ENCODE measurements around the gene FSTL3.
"Not testable (repeated sequence)": the region's sequence is repeated elsewhere in the genome, so short reads cannot be mapped to it uniquely, and the experiment has no call there.

The FSTL3 gene

GRCh38 chr19:676339-677105 lies at the start of gene FSTL3:
TSS of gene FSTL3 (plus strand) at chr19:676392. CDS start at chr19:676424, 32 bp downstream.
- no peak for DNase-seq
- in situ Hi-C loops (cut with MboI; ENCODE audit: low pct_unique_long_range_greater_than_20kb, low sequenced_read_pairs) = no loop called here

- DNase-seq; in situ Hi-C loops (cut with MboI; ENCODE audit: low pct_unique_long_range_greater_than_20kb, low sequenced_read_pairs): not testable (repeated sequence)
Measured at GRCh38 chr19:626566-626965, 49.6 kb upstream of the FSTL3 start.

- no peak for DNase-seq
- in situ Hi-C loops (cut with MboI; ENCODE audit: low pct_unique_long_range_greater_than_20kb, low sequenced_read_pairs) = no loop called here
Measured at GRCh38 chr19:628168-628567, 48.0 kb upstream of the FSTL3 start.

GRCh38 chr19:629515-629914 lies 46.7 kb upstream of the FSTL3 start:
- DNase-seq; in situ Hi-C loops (cut with MboI; ENCODE audit: low pct_unique_long_range_greater_than_20kb, low sequenced_read_pairs): not testable (repeated sequence)

GRCh38 chr19:629961-630714 lies 46.1 kb upstream of the FSTL3 start:
- in situ Hi-C loops (cut with MboI; ENCODE audit: low pct_unique_long_range_greater_than_20kb, low sequenced_read_pairs) = no loop called here
- no peak for DNase-seq

GRCh38 chr19:632579-633067 lies 43.6 kb upstream of the FSTL3 start:
- DNase-seq = peak; percentile 58
- in situ Hi-C loops (cut with MboI; ENCODE audit: low pct_unique_long_range_greater_than_20kb, low sequenced_read_pairs) = no loop called here

GRCh38 chr19:633068-633785 lies 43.0 kb upstream of the FSTL3 start, which contains the start of gene POLRMT:
TSS of gene POLRMT (minus strand) at chr19:633537. CDS start at chr19:633512, 25 bp downstream.
- DNase-seq = peak; percentile 98
- in situ Hi-C loops (cut with MboI; ENCODE audit: low pct_unique_long_range_greater_than_20kb, low sequenced_read_pairs) = no loop called here

GRCh38 chr19:633786-634639 lies 42.2 kb upstream of the FSTL3 start:
- in situ Hi-C loops (cut with MboI; ENCODE audit: low pct_unique_long_range_greater_than_20kb, low sequenced_read_pairs) = no loop called here
- no peak for DNase-seq

- no peak for DNase-seq
- in situ Hi-C loops (cut with MboI; ENCODE audit: low pct_unique_long_range_greater_than_20kb, low sequenced_read_pairs) = no loop called here
Measured at GRCh38 chr19:634975-635652, 41.1 kb upstream of the FSTL3 start.

GRCh38 chr19:638906-639252 lies 37.3 kb upstream of the FSTL3 start:
- DNase-seq = no peak
- in situ Hi-C loops (cut with MboI; ENCODE audit: low pct_unique_long_range_greater_than_20kb, low sequenced_read_pairs) = no loop called here

- in situ Hi-C loops (cut with MboI; ENCODE audit: low pct_unique_long_range_greater_than_20kb, low sequenced_read_pairs) = no loop called here
- DNase-seq = peak; percentile 55
Measured at GRCh38 chr19:639253-640160, 36.7 kb upstream of the FSTL3 start, which contains the start of gene FGF22. TSS of gene FGF22 (plus strand) at chr19:639879. CDS start at chr19:639926, 47 bp downstream.

- DNase-seq = no peak
- in situ Hi-C loops (cut with MboI; ENCODE audit: low pct_unique_long_range_greater_than_20kb, low sequenced_read_pairs) = no loop called here
Measured at GRCh38 chr19:640161-640558, 36.0 kb upstream of the FSTL3 start.

GRCh38 chr19:640606-641189 lies 35.5 kb upstream of the FSTL3 start:
- no peak for DNase-seq
- in situ Hi-C loops (cut with MboI; ENCODE audit: low pct_unique_long_range_greater_than_20kb, low sequenced_read_pairs) = no loop called here

GRCh38 chr19:641702-642101 lies 34.5 kb upstream of the FSTL3 start:
- in situ Hi-C loops (cut with MboI; ENCODE audit: low pct_unique_long_range_greater_than_20kb, low sequenced_read_pairs) = no loop called here
- no peak for DNase-seq

- in situ Hi-C loops (cut with MboI; ENCODE audit: low pct_unique_long_range_greater_than_20kb, low sequenced_read_pairs) = no loop called here
Measured at GRCh38 chr19:642767-643727, 33.1 kb upstream of the FSTL3 start.

GRCh38 chr19:643736-644135 lies 32.5 kb upstream of the FSTL3 start:
- in situ Hi-C loops (cut with MboI; ENCODE audit: low pct_unique_long_range_greater_than_20kb, low sequenced_read_pairs) = no loop called here
- no peak for DNase-seq

More at GRCh38 chr19:642767-643727, 33.1 kb upstream of the FSTL3 start:
- DNase-seq = no peak

All from KBM-7 (cell line).